ENCODE data around the gene RSPH4A. TPM values are rescaled to one million over a fixed set of nuclear protein-coding genes. Genes with fewer than 3 reads are reported as not detected.

The RSPH4A gene
- total and polyA plus RNA-seq, 9 of the 15 experiments (the other 6 are each of a cell fraction or from before 2014, with no cell fraction given) = 0.04 to 0.30 (median 0.11) TPM

- TF ChIP-seq, protein P1, sequence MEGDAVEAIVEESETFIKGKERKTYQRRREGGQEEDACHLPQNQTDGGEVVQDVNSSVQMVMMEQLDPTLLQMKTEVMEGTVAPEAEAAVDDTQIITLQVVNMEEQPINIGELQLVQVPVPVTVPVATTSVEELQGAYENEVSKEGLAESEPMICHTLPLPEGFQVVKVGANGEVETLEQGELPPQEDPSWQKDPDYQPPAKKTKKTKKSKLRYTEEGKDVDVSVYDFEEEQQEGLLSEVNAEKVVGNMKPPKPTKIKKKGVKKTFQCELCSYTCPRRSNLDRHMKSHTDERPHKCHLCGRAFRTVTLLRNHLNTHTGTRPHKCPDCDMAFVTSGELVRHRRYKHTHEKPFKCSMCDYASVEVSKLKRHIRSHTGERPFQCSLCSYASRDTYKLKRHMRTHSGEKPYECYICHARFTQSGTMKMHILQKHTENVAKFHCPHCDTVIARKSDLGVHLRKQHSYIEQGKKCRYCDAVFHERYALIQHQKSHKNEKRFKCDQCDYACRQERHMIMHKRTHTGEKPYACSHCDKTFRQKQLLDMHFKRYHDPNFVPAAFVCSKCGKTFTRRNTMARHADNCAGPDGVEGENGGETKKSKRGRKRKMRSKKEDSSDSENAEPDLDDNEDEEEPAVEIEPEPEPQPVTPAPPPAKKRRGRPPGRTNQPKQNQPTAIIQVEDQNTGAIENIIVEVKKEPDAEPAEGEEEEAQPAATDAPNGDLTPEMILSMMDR (IDR thresholded peaks at IDR 0.05 in 2 of 3, conservative IDR thresholded peaks at IDR 0.05 in 1 of 3; ENCODE audit: insufficient read depth in 2 of 3, low read depth in 1 of 3, low read length in 3 of 3) = peak in 1 of 3 experiments; percentile 27; a peak in 1 of 6 replicates
Observed at GRCh38 chr6:116615937-116616736, at the start of gene RSPH4A (continued).

- ChIA-PET POLR2A (interaction anchor here (0.6 to 1.0 kb wide), 2 partner anchors 17 to 33 kb away, joined by 3 read pairs; no protein-coding TSS in a partner anchor), CTCF (ENCODE audit: low intra/inter-chr PET ratio) (no interaction called here)
- in situ Hi-C loops (cut with MboI) (no loop called here), intact Hi-C loops (cut with micrococcal nuclease) (no loop called here)
- H3K27ac ChIP-seq (ENCODE audit: extremely low read depth, low read depth, low read length) = no peak overlapping the region
- H3K4me2 ChIP-seq (ENCODE audit: insufficient read depth, low read length) = no peak overlapping the region
- no peaks in the 10 kb centered on the region for H4K20me1 ChIP-seq (replicated peaks; ENCODE audit: control insufficient read depth, insufficient read depth, low read length)
- peaks cover 32% of the 10 kb centered on the region for H3K79me2 ChIP-seq (ENCODE audit: control insufficient read depth, insufficient read depth, low read length)
- DNase-seq (ENCODE audit: extremely low read depth in 1 of 4, low spot score in 3 of 4) = no peak
- no peak for ATAC-seq
- no peak overlapping the region for H3K9ac ChIP-seq (ENCODE audit: insufficient read depth in 1 of 2, low read depth in 2 of 2, low read length in 2 of 2)
- H2AFZ ChIP-seq (ENCODE audit: low read depth, low read length) = no peak overlapping the region
- H3K4me3 ChIP-seq = no peak overlapping the region
- no peaks in the 10 kb centered on the region for H3K27me3 ChIP-seq (ENCODE audit: control insufficient read depth in 2 of 2, insufficient read depth in 2 of 2, low read length in 2 of 2)
- no peaks in the 10 kb centered on the region for H3K9me1 ChIP-seq (ENCODE audit: control insufficient read depth, insufficient read depth, low read length)
- BruUV-seq (replicated peaks) = no TSS peak
- no peak for FAIRE-seq
- H3K4me1 ChIP-seq (replicated peaks in 1 of 2; ENCODE audit: control insufficient read depth in 2 of 2, insufficient read depth in 2 of 2, low read length in 2 of 2) = peaks cover 10 to 16% of the 10 kb centered on the region in 2 experiments
- H3K9me3 ChIP-seq (replicated peaks; ENCODE audit: control insufficient read depth, insufficient read depth, low read depth, low read length) = no peaks in the 10 kb centered on the region
- no peaks in the 10 kb centered on the region for H3K36me3 ChIP-seq (ENCODE audit: control insufficient read depth, insufficient read depth, low read length)
- TF ChIP-seq KLF10 (CRISPR knock-in tag; IDR thresholded peaks at IDR 0.05) = no peak
- no peak for TF ChIP-seq ZNF766 (CRISPR knock-in tag; conservative IDR thresholded peaks at IDR 0.05)
- no peak for TF ChIP-seq MAFF (IDR thresholded peaks at IDR 0.05; ENCODE audit: low read length)
- TF ChIP-seq CREB3 (tag; conservative IDR thresholded peaks at IDR 0.05; ENCODE audit: low read depth) = no peak
- no peak for TF ChIP-seq NR2C1 (IDR thresholded peaks at IDR 0.05)
- no peak for TF ChIP-seq NR2C1 (tag; IDR thresholded peaks at IDR 0.05)
- no peak for TF ChIP-seq ZNF280A (IDR thresholded peaks at IDR 0.05; ENCODE audit: low read depth, partially characterized antibody)
- TF ChIP-seq BRD4 (IDR thresholded peaks at IDR 0.05) = no peak
- no peak for TF ChIP-seq ZNF232 (CRISPR knock-in tag; IDR thresholded peaks at IDR 0.05)
- no peak for TF ChIP-seq ZNF134 (CRISPR knock-in tag; conservative IDR thresholded peaks at IDR 0.05)
- no peak for TF ChIP-seq ZNF174 (CRISPR knock-in tag; IDR thresholded peaks at IDR 0.05)
Observed at GRCh38 chr6:116568111-116568510, 48.2 kb upstream of the RSPH4A start.

Measured in K562 (cell line).